ENCODE measurements around the gene RPA3.

RPA3 gene

GRCh38 chr7:7672545-7673239 is 45.7 kb downstream of the RPA3 start:
- POLR2A ChIA-PET, result no interaction called here
- 95% methylated on average over 6 of the region's 6 CpGs for WGBS (ENCODE audit: insufficient coverage)
- no peak for DNase-seq

GRCh38 chr7:7671361-7671760 is 47.0 kb downstream of the RPA3 start:
- no peak for DNase-seq
- H3K27me3 ChIP-seq (replicated peaks in 2 of 5; ENCODE audit: control insufficient read depth in 4 of 5, insufficient read depth in 5 of 5, low read length in 4 of 5), result no peaks in the 10 kb centered on the region
- H3K36me3 ChIP-seq (ENCODE audit: control insufficient read depth in 4 of 4, insufficient read depth in 4 of 4, low read length in 3 of 4), result peaks cover 0 to 14% (median 7%) of the 10 kb centered on the region in 4 experiments
- POLR2A ChIA-PET, result no interaction called here
- H3K4me3 ChIP-seq (ENCODE audit: control insufficient read depth in 1 of 7, extremely low read depth in 1 of 7, insufficient read depth in 4 of 7, low read depth in 2 of 7, low read length in 6 of 7), result no peak overlapping the region
- H3K27ac ChIP-seq (ENCODE audit: insufficient read depth in 1 of 2, low read depth in 1 of 2, low read length in 2 of 2, poor library complexity in 1 of 2, severe bottlenecking in 2 of 2), result no peak overlapping the region
- H3K9me3 ChIP-seq (ENCODE audit: control extremely low read depth in 1 of 5, control insufficient read depth in 4 of 5, insufficient read depth in 2 of 5, low read depth in 1 of 5, low read length in 4 of 5), result peaks cover 0 to 3% (median 0%) of the 10 kb centered on the region in 5 experiments
- H3K4me1 ChIP-seq (ENCODE audit: control extremely low read depth in 1 of 4, control insufficient read depth in 4 of 4, insufficient read depth in 4 of 4, low read length in 3 of 4), result peaks cover 0 to 3% (median 0%) of the 10 kb centered on the region in 4 experiments
- WGBS (ENCODE audit: insufficient coverage), result 0% methylated on average over 1 of the region's 3 CpGs
- CTCF ChIA-PET, result no interaction called here

More at GRCh38 chr7:7672545-7673239, 45.7 kb downstream of the RPA3 start:
- Histone ChIP-seq H3K4me3 (ENCODE audit: control insufficient read depth in 1 of 7, extremely low read depth in 1 of 7, insufficient read depth in 4 of 7, low read depth in 2 of 7, low read length in 6 of 7) (no peak overlapping the region), H3K27me3 (replicated peaks in 2 of 5; ENCODE audit: control insufficient read depth in 4 of 5, insufficient read depth in 5 of 5, low read length in 4 of 5) (no peaks in the 10 kb centered on the region), H3K36me3 (ENCODE audit: control insufficient read depth in 4 of 4, insufficient read depth in 4 of 4, low read length in 3 of 4) (peaks cover 0 to 14% (median 9%) of the 10 kb centered on the region in 4 experiments), H3K27ac (ENCODE audit: insufficient read depth in 1 of 2, low read depth in 1 of 2, low read length in 2 of 2, poor library complexity in 1 of 2, severe bottlenecking in 2 of 2) (no peak overlapping the region), H3K9me3 (ENCODE audit: control extremely low read depth in 1 of 5, control insufficient read depth in 4 of 5, insufficient read depth in 2 of 5, low read depth in 1 of 5, low read length in 4 of 5) (peaks cover 0 to 3% (median 0%) of the 10 kb centered on the region in 5 experiments), H3K4me1 (ENCODE audit: control extremely low read depth in 1 of 4, control insufficient read depth in 4 of 4, insufficient read depth in 4 of 4, low read length in 3 of 4) (peaks cover 0 to 3% (median 0%) of the 10 kb centered on the region in 4 experiments)
- CTCF ChIA-PET, result no interaction called here

GRCh38 chr7:7670490-7670889 is 47.9 kb downstream of the RPA3 start:
- WGBS (ENCODE audit: insufficient coverage), result 92% methylated on average over 2 of the region's 3 CpGs
- peaks cover 0 to 8% (median under 1%) of the 10 kb centered on the region in 4 experiments for H3K36me3 ChIP-seq (ENCODE audit: control insufficient read depth in 4 of 4, insufficient read depth in 4 of 4, low read length in 3 of 4)
- ChIA-PET POLR2A (no interaction called here), CTCF (no interaction called here)
- peaks cover 0 to 3% (median 0%) of the 10 kb centered on the region in 4 experiments for H3K4me1 ChIP-seq (ENCODE audit: control extremely low read depth in 1 of 4, control insufficient read depth in 4 of 4, insufficient read depth in 4 of 4, low read length in 3 of 4)
- no peak for DNase-seq
- no peak overlapping the region for H3K4me3 ChIP-seq (ENCODE audit: control insufficient read depth in 1 of 7, extremely low read depth in 1 of 7, insufficient read depth in 4 of 7, low read depth in 2 of 7, low read length in 6 of 7)
- H3K9me3 ChIP-seq (ENCODE audit: control extremely low read depth in 1 of 5, control insufficient read depth in 4 of 5, insufficient read depth in 2 of 5, low read depth in 1 of 5, low read length in 4 of 5), result peaks cover 0 to 6% (median 0%) of the 10 kb centered on the region in 5 experiments
- H3K27ac ChIP-seq (ENCODE audit: insufficient read depth in 1 of 2, low read depth in 1 of 2, low read length in 2 of 2, poor library complexity in 1 of 2, severe bottlenecking in 2 of 2), result no peak overlapping the region
- H3K27me3 ChIP-seq (replicated peaks in 2 of 5; ENCODE audit: control insufficient read depth in 4 of 5, insufficient read depth in 5 of 5, low read length in 4 of 5), result no peaks in the 10 kb centered on the region

- CTCF ChIA-PET, result interaction anchor here (3.5 kb wide), 1 partner anchor 13 kb away, joined by 7 read pairs; no protein-coding TSS in a partner anchor
- no CpG with 5 or more reads among the region's 1 CpG for WGBS (ENCODE audit: insufficient coverage)
- no peak for DNase-seq
- POLR2A ChIA-PET, result no interaction called here
- Histone ChIP-seq H3K4me3 (ENCODE audit: control insufficient read depth in 1 of 7, extremely low read depth in 1 of 7, insufficient read depth in 4 of 7, low read depth in 2 of 7, low read length in 6 of 7) (no peak overlapping the region), H3K36me3 (ENCODE audit: control insufficient read depth in 4 of 4, insufficient read depth in 4 of 4, low read length in 3 of 4) (peaks cover 0 to 3% (median 0%) of the 10 kb centered on the region in 4 experiments), H3K27me3 (replicated peaks in 2 of 5; ENCODE audit: control insufficient read depth in 4 of 5, insufficient read depth in 5 of 5, low read length in 4 of 5) (no peaks in the 10 kb centered on the region), H3K27ac (ENCODE audit: insufficient read depth in 1 of 2, low read depth in 1 of 2, low read length in 2 of 2, poor library complexity in 1 of 2, severe bottlenecking in 2 of 2) (no peak overlapping the region), H3K4me1 (ENCODE audit: control extremely low read depth in 1 of 4, control insufficient read depth in 4 of 4, insufficient read depth in 4 of 4, low read length in 3 of 4) (peaks cover 0 to 6% (median 3%) of the 10 kb centered on the region in 4 experiments), H3K9me3 (ENCODE audit: control extremely low read depth in 1 of 5, control insufficient read depth in 4 of 5, insufficient read depth in 2 of 5, low read depth in 1 of 5, low read length in 4 of 5) (peaks cover 0 to 6% (median 0%) of the 10 kb centered on the region in 5 experiments)
Observed at GRCh38 chr7:7668706-7669105, 49.7 kb downstream of the RPA3 start.

GRCh38 chr7:7667187-7667586 is 51.2 kb downstream of the RPA3 start:
- ChIA-PET POLR2A (no interaction called here), CTCF (interaction anchor here (0.9 to 3.5 kb wide), 5 partner anchors 12 to 422 kb away, joined by 3 to 7 read pairs (median 3); partner anchors contain the start of gene UMAD1)
- no peak for DNase-seq
- Histone ChIP-seq H3K4me3 (ENCODE audit: control insufficient read depth in 1 of 7, extremely low read depth in 1 of 7, insufficient read depth in 4 of 7, low read depth in 2 of 7, low read length in 6 of 7) (no peak overlapping the region), H3K9me3 (ENCODE audit: control extremely low read depth in 1 of 5, control insufficient read depth in 4 of 5, insufficient read depth in 2 of 5, low read depth in 1 of 5, low read length in 4 of 5) (peaks cover 0 to 6% (median 0%) of the 10 kb centered on the region in 5 experiments), H3K36me3 (ENCODE audit: control insufficient read depth in 4 of 4, insufficient read depth in 4 of 4, low read length in 3 of 4) (no peaks in the 10 kb centered on the region), H3K27me3 (replicated peaks in 2 of 5; ENCODE audit: control insufficient read depth in 4 of 5, insufficient read depth in 5 of 5, low read length in 4 of 5) (no peaks in the 10 kb centered on the region), H3K4me1 (ENCODE audit: control extremely low read depth in 1 of 4, control insufficient read depth in 4 of 4, insufficient read depth in 4 of 4, low read length in 3 of 4) (peaks cover 0 to 6% (median 3%) of the 10 kb centered on the region in 4 experiments), H3K27ac (ENCODE audit: insufficient read depth in 1 of 2, low read depth in 1 of 2, low read length in 2 of 2, poor library complexity in 1 of 2, severe bottlenecking in 2 of 2) (no peak overlapping the region)
- 80% methylated on average over 1 of the region's 2 CpGs for WGBS (ENCODE audit: insufficient coverage)

- Histone ChIP-seq H3K9me3 (ENCODE audit: control extremely low read depth in 1 of 5, control insufficient read depth in 4 of 5, insufficient read depth in 2 of 5, low read depth in 1 of 5, low read length in 4 of 5) (peaks cover 0 to 3% (median 0%) of the 10 kb centered on the region in 5 experiments), H3K36me3 (ENCODE audit: control insufficient read depth in 4 of 4, insufficient read depth in 4 of 4, low read length in 3 of 4) (no peaks in the 10 kb centered on the region), H3K27ac (ENCODE audit: insufficient read depth in 1 of 2, low read depth in 1 of 2, low read length in 2 of 2, poor library complexity in 1 of 2, severe bottlenecking in 2 of 2) (no peak overlapping the region), H3K27me3 (replicated peaks in 2 of 5; ENCODE audit: control insufficient read depth in 4 of 5, insufficient read depth in 5 of 5, low read length in 4 of 5) (no peaks in the 10 kb centered on the region), H3K4me3 (ENCODE audit: control insufficient read depth in 1 of 7, extremely low read depth in 1 of 7, insufficient read depth in 4 of 7, low read depth in 2 of 7, low read length in 6 of 7) (no peak overlapping the region), H3K4me1 (ENCODE audit: control extremely low read depth in 1 of 4, control insufficient read depth in 4 of 4, insufficient read depth in 4 of 4, low read length in 3 of 4) (peaks cover 0 to 6% (median 3%) of the 10 kb centered on the region in 4 experiments)
- no peak for DNase-seq
- WGBS (ENCODE audit: insufficient coverage), result no CpG with 5 or more reads among the region's 1 CpG
- ChIA-PET POLR2A (no interaction called here), CTCF (interaction anchor here (1.0 kb wide), 1 partner anchor 16 kb away, joined by 3 read pairs; no protein-coding TSS in a partner anchor)
Observed at GRCh38 chr7:7665031-7665430, 53.4 kb downstream of the RPA3 start.

- Histone ChIP-seq H3K4me3 (ENCODE audit: control insufficient read depth in 1 of 7, extremely low read depth in 1 of 7, insufficient read depth in 4 of 7, low read depth in 2 of 7, low read length in 6 of 7) (no peak overlapping the region), H3K27me3 (replicated peaks in 2 of 5; ENCODE audit: control insufficient read depth in 4 of 5, insufficient read depth in 5 of 5, low read length in 4 of 5) (no peaks in the 10 kb centered on the region), H3K27ac (ENCODE audit: insufficient read depth in 1 of 2, low read depth in 1 of 2, low read length in 2 of 2, poor library complexity in 1 of 2, severe bottlenecking in 2 of 2) (no peak overlapping the region), H3K4me1 (ENCODE audit: control extremely low read depth in 1 of 4, control insufficient read depth in 4 of 4, insufficient read depth in 4 of 4, low read length in 3 of 4) (peaks cover 0 to 6% (median 3%) of the 10 kb centered on the region in 4 experiments), H3K36me3 (ENCODE audit: control insufficient read depth in 4 of 4, insufficient read depth in 4 of 4, low read length in 3 of 4) (no peaks in the 10 kb centered on the region), H3K9me3 (ENCODE audit: control extremely low read depth in 1 of 5, control insufficient read depth in 4 of 5, insufficient read depth in 2 of 5, low read depth in 1 of 5, low read length in 4 of 5) (peaks cover 0 to 3% (median 0%) of the 10 kb centered on the region in 5 experiments)
- no peak for DNase-seq
- ChIA-PET POLR2A (no interaction called here), CTCF (interaction anchor here (1.0 kb wide), 1 partner anchor 17 kb away, joined by 3 read pairs; no protein-coding TSS in a partner anchor)
- WGBS (ENCODE audit: insufficient coverage), result 33% methylated on average over 2 of the region's 3 CpGs
Observed at GRCh38 chr7:7664291-7664690, 54.1 kb downstream of the RPA3 start.
